Chondrocyte (in vitro differentiated cells): ENCODE data around the gene TRDMT1. TPM values are rescaled to one million over a fixed set of nuclear protein-coding genes. Genes with fewer than 3 reads are reported as not detected.
A peak's percentile ranks its signal among the peaks of the same experiment; 100 is the strongest.

ENCODE experiments used
- DNase-seq: peaks from one replicate; pipeline ENCODE4 v3.0.0; 2021; ENCODE audit warnings: mixed read lengths, low spot score
- H3K27ac Mint-ChIP-seq: one replicate; pipeline ENCODE4 v1.8.0; 2021; ENCODE audit warnings: mild to moderate bottlenecking, moderate library complexity, mixed read lengths; ENCODE audit not compliant: unreplicated experiment
- H3K27me3 Mint-ChIP-seq: 2 replicates; pipeline ENCODE4 v1.8.0; 2021; ENCODE audit warnings: low read depth, mixed read lengths
- H3K36me3 Mint-ChIP-seq: 2 replicates; pipeline ENCODE4 v1.8.0; 2021; ENCODE audit warnings: low read depth, mixed read lengths
- H3K4me1 Mint-ChIP-seq: 2 replicates; pipeline ENCODE4 v1.8.0; 2021; ENCODE audit warnings: low read depth, mild to moderate bottlenecking, mixed read lengths
- H3K4me3 Mint-ChIP-seq: one replicate; pipeline ENCODE4 v1.8.0; 2021; ENCODE audit warnings: mild to moderate bottlenecking, moderate library complexity, mixed read lengths; ENCODE audit not compliant: unreplicated experiment
- H3K9me3 Mint-ChIP-seq: 2 replicates; pipeline ENCODE4 v1.8.0; 2021; ENCODE audit warnings: low read depth, mixed read lengths
- CTCF ChIP-seq: fragments of 200-600 bp; sonication (generic); IDR thresholded peaks from 2 replicates; pipeline ENCODE4 v1.5.0; 2021; ENCODE audit warnings: antibody characterized with exemption, mild to moderate bottlenecking, moderate library complexity
- total RNA-seq: library from RNA; stranded (reverse); gene quantifications from 3 replicates; pipeline ENCODE4 v1.2.1, GENCODE V29; 2021

The TRDMT1 gene
- total RNA-seq, 1 donor from 2014 or later = 4.7 TPM

GRCh38 chr10:17208476-17208875, 7.0 kb upstream of the TRDMT1 start:
- no peak overlapping the region for H3K4me3 Mint-ChIP-seq
- no peak for TF ChIP-seq CTCF
- H3K27ac Mint-ChIP-seq = peak overlapping the region; percentile 24
- H3K9me3 Mint-ChIP-seq = no peaks in the 10 kb centered on the region
- no peaks in the 10 kb centered on the region for H3K27me3 Mint-ChIP-seq
- no peak for DNase-seq
- H3K36me3 Mint-ChIP-seq = no peaks in the 10 kb centered on the region
- H3K4me1 Mint-ChIP-seq = peaks cover 67% of the 10 kb centered on the region

DNA sequence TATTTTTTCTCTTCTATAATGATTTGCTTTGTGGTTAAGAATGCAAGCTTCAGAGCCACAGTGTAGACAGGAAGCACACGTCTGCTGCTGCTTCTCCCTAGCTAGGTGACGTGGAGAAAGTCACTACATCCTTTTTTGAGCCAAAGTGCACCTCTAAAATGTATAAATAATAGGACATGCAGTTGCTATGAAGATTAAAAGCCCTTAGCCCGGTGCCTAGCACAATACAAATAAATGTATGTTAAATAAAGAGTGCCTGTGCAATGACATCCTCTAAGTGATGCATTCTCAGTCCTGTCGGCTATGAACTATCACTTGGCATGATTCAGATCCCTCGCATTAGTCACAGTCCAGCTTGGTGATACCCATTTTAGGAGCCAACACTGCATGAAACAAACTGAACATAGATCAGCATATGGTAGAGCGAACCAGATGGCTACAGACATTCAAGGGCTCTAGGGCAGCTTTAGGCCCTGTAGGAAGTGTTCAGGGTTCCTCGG, 4.8 kb upstream of the TRDMT1 start:
- Mint-ChIP-seq H3K27me3 (no peaks in the 10 kb centered on the region), H3K4me1 (peaks cover 57% of the 10 kb centered on the region), H3K27ac (peak overlapping the region; percentile 92), H3K36me3 (no peaks in the 10 kb centered on the region), H3K9me3 (no peaks in the 10 kb centered on the region), H3K4me3 (no peak overlapping the region)
- no peak for TF ChIP-seq CTCF
- no peak for DNase-seq

- H3K4me3 Mint-ChIP-seq = no peak overlapping the region
- no peak for TF ChIP-seq CTCF
These were observed 1.9 kb upstream of the TRDMT1 start for GRCh38 chr10:17203416-17203815.

GRCh38 chr10:17202999-17203398, 1.5 kb upstream of the TRDMT1 start:
- no peak for DNase-seq
- H3K36me3 Mint-ChIP-seq = no peaks in the 10 kb centered on the region
- H3K4me3 Mint-ChIP-seq = no peak overlapping the region
- no peak for TF ChIP-seq CTCF
- no peaks in the 10 kb centered on the region for H3K9me3 Mint-ChIP-seq
- peaks cover 51% of the 10 kb centered on the region for H3K4me1 Mint-ChIP-seq
- no peaks in the 10 kb centered on the region for H3K27me3 Mint-ChIP-seq
- no peak overlapping the region for H3K27ac Mint-ChIP-seq

More at GRCh38 chr10:17203416-17203815, 1.9 kb upstream of the TRDMT1 start:
- Mint-ChIP-seq H3K4me1 (peaks cover 55% of the 10 kb centered on the region), H3K27ac (no peak overlapping the region), H3K27me3 (no peaks in the 10 kb centered on the region), H3K36me3 (no peaks in the 10 kb centered on the region), H3K9me3 (no peaks in the 10 kb centered on the region)
- DNase-seq = no peak

DNA sequence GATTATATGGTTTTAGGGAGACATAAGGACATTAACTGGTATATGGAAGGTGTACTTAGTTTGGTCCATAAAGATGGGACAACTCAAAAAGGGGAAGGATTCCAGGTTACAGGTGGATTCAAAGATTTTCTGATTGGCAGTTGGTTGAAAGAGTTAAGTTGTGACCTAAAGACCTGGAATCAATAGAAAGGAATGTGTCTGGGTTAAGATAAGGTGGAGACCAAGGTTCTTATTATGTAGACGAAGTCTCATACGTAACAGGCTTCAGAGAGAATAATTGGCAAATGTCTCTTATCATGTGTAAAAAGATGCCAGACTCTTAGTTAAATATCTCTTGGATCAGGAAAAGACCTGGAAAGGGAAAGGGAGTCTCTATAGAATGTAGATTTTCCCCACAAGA, 1.0 kb upstream of the TRDMT1 start:
- no peak for DNase-seq
- H3K9me3 Mint-ChIP-seq = no peaks in the 10 kb centered on the region
- no peaks in the 10 kb centered on the region for H3K27me3 Mint-ChIP-seq
- TF ChIP-seq CTCF = no peak
- H3K4me1 Mint-ChIP-seq = peaks cover 49% of the 10 kb centered on the region
- no peaks in the 10 kb centered on the region for H3K36me3 Mint-ChIP-seq
- H3K27ac Mint-ChIP-seq = peak overlapping the region; percentile 96
- no peak overlapping the region for H3K4me3 Mint-ChIP-seq
